Hypothalamus (tissue), 51 donors: ENCODE results near the gene B4GALT5.
"Not testable (repeated sequence)": the region's sequence is repeated elsewhere in the genome, so short reads cannot be mapped to it uniquely, and the experiment has no call there.

ENCODE experiments used
- DNase-seq, 51 donors: peaks; one replicate each; lab custom pipeline; 2025; lab: John Stamatoyannopoulos, UW

The B4GALT5 gene

DNA sequence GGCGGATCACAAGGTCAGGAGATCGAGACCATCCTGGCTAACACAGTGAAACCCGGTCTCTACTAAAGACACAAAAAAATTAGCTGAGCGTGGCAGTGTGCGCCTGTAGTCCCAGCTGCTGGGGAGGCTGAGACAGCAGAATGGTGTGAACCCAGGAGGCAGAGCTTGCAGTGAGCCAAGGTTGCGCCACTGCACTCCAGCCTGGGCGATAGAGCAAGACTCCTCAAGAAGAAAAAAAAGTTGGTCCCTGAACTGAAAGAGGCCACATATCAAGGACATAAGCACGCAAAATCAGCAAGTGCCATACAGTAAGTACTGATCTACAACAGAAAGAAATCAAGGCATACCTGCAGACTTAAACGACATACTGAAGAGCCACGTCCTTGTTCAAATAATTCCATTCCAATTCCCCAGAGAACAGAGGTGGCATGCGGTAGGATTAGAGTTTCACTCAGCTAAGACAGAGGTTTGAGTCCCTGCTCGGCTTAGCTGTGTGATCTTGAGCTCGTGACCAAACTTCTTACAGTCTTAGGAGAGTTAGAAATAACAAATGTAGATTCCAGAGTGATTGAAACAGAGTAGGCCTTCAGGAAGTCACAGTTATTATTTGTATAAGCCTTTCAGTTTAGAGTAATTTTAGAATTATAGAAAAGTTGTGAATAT is 29.2 kb downstream of the B4GALT5 start:
- no peak for DNase-seq

DNA sequence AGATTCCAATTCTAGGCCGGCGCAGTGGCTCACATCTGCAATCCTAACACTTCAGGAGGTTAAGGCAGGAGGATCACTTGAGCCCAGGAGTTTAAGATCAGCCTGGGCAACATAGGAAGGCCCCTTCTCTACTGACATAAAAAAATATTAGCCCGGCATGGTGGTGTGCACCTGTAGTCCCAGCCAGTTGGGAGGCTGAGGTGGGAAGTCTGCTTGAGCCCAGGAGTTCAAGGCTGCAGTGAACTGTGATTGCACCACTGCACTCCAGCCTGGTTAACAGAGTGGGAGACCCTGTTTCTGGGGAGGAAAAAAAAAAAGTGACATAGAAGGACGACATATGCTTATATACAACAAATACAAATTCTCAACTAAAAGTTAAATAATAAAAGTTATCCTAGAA is 30.9 kb downstream of the B4GALT5 start:
- no peak for DNase-seq

GRCh38 chr20:49682278-49682677 is 31.4 kb downstream of the B4GALT5 start:
- DNase-seq: no peak

DNA sequence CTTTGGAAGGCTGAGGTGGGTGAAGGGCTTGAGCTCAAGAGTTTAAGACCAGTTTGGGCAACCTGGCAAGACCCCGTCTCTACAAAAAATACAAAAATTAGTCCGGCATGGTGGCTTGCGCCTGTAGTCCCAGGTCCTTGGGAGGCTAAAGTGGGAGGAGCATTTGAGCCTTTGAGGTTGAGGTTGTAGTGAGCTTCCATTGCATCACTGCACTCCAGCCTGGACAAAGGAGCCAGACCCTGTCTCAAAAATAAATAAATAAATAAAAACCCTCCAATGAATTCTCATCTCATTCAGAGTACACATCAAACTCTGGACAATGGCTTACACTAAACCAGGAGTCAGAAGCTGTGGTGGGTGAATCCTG is 31.8 kb downstream of the B4GALT5 start:
- no peak for DNase-seq

- no peak for DNase-seq
Measured at GRCh38 chr20:49680484-49680883, 33.2 kb downstream of the B4GALT5 start.

DNA sequence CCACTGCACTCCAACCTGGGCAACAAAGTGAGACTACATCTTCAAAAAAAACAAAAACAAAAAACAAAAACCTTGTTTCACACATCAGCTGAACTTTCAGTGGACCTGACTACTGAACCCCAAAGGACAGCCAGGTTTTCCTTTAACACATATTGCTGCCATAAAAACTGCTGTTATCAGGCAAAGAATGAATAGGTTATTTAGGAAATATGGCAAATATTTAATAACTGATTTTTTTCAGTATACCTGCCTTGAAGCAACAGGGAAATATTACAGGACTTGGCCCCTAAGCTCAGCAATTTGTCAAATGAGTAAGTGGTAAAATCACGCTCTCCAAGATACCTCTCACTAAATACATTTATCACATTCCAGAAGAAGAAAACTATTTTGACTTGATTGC is 34.0 kb downstream of the B4GALT5 start:
- DNase-seq: no peak

GRCh38 chr20:49677777-49678758 is 35.6 kb downstream of the B4GALT5 start:
- no peak for DNase-seq

GRCh38 chr20:49676581-49677291 is 36.9 kb downstream of the B4GALT5 start:
- no peak for DNase-seq

- no peak for DNase-seq
Measured at GRCh38 chr20:49675368-49676151, 38.1 kb downstream of the B4GALT5 start.

DNA sequence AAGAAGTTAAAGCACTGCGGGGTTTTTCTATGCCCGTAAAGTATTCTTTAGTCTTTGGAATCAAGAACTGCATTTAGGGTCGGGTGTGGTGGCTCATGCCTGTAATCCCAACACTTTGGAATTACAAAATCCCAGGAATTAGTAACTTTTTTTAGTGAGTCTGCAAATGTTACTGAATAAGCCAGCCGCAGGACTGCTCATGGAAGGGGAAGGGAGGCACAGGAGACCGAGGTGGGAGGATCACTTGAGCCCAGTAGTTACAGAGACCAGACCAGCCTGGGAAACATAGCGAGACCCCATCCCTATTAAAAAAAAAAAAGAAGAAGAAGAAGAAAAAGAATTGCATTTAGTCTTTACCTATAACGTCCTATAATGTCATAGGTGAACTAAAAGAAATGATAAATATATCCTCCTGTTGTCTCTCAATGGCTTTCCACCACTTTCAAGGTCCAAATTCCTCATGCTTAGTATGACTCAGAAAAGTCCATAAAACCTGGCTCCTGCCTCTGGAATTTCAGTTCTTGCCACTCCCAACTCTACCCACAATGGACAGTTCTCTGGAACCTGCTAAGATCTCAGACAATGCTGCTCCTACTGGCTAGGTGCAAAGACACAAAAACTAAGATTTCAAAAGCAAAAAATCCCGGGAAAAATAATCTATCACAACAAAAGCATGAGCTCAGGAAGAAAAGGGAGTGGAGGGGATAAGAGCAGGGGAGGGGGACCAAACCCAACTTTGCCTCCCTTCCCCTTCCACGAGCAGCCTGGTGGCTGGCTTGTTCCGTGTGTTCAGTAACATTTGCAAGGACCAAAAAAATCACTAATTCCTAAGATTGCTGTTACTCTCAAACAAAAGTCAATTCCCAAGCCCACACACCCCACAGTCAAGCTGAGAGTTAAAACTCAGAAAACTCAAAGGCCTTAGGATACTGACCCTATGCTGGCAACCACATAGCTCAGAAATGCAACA is 39.0 kb downstream of the B4GALT5 start:
- DNase-seq: no peak

- DNase-seq: no peak
Measured at GRCh38 chr20:49672096-49672664, 41.5 kb downstream of the B4GALT5 start.

GRCh38 chr20:49671433-49671832 is 42.2 kb downstream of the B4GALT5 start:
- no peak for DNase-seq

DNA sequence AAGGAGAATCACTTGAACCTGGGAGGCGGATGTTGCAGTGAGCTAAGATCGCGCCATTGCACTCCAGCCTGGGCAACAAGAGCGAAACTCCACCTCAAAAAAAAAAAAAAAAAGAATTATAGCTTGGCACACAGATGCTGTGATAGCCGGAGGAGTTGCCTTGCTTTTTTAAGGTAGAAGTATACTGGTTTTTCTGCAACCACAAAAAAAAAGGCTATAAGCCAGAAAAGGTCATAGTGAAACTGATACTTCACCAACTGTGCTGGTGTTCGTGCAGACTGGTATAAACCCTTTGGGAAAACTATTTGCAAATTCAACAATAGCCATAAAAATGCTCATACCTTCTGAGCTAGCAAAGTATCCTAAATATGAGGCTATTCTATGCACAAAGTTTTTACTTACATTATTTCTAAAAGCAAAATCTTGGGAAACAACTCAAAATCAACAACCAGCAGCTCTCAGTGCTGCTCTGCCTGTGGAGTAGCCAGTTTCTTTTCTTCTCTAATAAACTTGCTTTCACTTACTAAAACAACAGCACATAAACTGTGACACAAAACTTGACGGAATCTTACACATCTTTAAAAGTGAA is 44.0 kb downstream of the B4GALT5 start:
- no peak for DNase-seq

DNA sequence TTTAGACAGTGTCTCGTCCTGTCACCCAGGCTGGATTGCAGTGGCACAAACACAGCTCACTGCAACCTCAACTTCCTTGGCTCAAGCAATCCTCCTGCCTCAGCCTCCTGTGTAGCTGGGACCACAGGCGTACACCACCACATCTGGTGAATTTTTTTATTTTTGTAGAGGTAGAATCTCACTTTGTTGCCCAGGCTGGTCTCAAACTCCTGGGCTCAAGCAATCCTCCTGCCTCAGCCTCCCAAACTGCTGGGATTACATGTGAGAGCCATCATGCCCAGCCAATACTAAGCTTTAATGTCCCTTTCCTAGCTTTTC is 44.8 kb downstream of the B4GALT5 start:
- not testable (repeated sequence) for DNase-seq

DNA sequence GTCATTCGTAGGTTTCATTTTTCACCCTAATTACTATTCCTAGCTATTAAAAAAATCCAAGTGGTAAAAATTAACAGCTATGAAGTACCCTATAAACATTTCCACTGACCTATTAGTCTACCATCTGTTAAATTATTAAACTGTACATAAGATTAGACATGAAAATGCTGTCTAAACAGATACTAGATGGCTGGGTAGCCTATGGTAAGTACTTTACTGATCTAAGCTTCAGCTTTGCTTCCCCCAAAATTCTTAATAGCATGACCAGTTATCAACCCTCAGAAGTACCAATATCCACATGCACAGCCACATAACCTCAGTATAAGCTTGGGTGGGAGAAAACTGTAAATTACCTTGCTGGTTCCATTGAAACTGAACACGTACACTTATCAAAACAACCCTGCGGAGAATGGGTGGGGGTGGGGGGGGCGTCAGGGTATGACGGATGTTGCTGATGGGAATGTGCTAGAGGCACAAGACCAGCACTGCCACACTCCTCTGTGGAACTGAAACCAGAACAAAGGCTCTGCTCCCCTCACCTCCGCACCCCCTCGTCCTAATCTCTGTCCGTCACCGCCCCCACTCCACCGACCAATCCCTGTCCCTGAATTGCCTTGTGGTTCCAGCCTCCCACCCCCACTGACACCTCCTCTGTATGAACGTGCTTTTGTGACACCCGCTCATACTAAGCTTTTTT is 45.3 kb downstream of the B4GALT5 start:
- DNase-seq: no peak

GRCh38 chr20:49666911-49667310 is 46.8 kb downstream of the B4GALT5 start:
- no peak for DNase-seq

DNA sequence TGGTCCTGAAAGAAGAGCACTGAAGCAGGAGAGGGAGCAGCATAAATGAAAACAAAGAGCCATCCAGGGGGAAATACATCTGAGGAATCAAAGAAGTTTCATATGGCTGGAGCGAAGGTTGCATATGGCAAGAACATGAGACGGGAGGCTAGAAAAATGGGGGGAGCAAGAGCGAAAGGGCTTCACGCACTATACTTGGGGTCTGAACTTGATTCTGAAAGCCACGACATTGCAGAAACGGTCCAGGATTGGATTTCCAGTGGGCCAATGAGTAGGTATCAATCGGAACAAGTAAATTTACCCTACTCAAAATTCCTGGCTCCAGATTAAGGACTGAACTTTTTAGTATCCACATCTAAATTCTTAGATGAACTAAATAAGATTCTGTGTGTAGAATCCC is 47.9 kb downstream of the B4GALT5 start:
- DNase-seq: no peak

DNA sequence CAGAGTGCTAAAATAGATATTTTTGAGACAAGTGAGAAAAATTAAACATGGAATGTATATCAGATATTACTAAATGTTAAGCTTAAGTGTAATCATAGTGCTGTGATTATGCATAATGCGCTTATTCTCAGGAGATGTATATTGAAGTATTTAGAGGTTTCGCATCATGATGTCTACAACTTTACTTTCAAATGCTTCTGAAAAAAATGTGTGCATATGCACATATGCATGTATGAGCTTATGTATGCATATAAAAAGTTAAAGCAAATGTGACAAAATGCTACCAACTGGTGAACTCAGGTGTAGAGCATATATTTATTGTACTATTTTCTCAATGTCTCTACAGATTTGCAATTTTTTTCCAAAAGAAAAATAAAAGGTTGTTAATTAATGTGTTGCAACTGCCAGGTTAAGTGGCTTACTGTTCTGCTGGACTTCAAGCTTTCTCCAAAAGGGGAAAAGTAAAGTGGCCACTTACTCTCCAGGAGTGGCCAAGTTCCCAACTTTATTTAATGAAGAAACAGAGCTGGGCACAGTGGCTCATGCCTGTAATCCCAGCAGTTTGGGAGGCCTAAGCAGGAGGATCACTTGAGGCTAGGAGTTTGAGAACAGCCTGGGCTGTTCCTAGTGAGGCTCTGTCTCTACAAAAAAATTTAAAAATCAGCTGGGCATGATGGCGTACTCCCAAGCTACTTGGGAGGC is 48.9 kb downstream of the B4GALT5 start:
- DNase-seq: no peak
